ENCODE data around the gene FBXL5.
"Not testable (repeated sequence)": the region's sequence is repeated elsewhere in the genome, so short reads cannot be mapped to it uniquely, and the experiment has no call there.

Gene FBXL5

GRCh38 chr4:15638418-15638817, 16.7 kb downstream of the FBXL5 start:
- no peaks in the 10 kb centered on the region for H3K4me1 ChIP-seq (ENCODE audit: control insufficient read depth, insufficient read depth, low read length)
- no peak overlapping the region for H3K4me3 ChIP-seq (ENCODE audit: low read length)
- H3K27me3 ChIP-seq (ENCODE audit: control insufficient read depth, insufficient read depth, low read length): no peaks in the 10 kb centered on the region
- H3K9ac ChIP-seq (ENCODE audit: low read depth, low read length): no peak overlapping the region
- H3K4me2 ChIP-seq (ENCODE audit: low read length): no peak overlapping the region
- H3K9me3 ChIP-seq (replicated peaks; ENCODE audit: low read length): no peaks in the 10 kb centered on the region
- H3K36me3 ChIP-seq (ENCODE audit: insufficient read depth, low read length): peaks cover 37% of the 10 kb centered on the region

DNA sequence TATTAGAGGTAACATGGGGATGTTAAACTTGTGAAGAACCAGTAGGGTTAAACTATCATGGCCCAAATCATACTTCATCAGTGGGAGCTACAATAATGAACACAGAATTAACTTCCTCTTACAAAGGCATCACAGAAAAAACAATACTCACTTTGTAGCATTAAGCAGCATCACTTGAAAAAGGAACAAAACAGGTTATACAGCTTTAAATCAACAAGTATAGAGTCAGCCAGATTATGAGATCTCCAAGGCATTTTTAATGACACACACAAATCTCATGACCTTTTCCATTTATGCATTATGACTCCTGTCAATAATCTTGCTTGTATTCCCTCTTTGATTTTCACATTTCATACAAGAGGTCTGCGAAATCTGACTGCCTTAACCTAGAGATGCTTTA, 18.3 kb downstream of the FBXL5 start:
- no peaks in the 10 kb centered on the region for H3K4me1 ChIP-seq (ENCODE audit: control insufficient read depth, insufficient read depth, low read length)
- H3K4me2 ChIP-seq (ENCODE audit: low read length): no peak overlapping the region
- no peaks in the 10 kb centered on the region for H3K9me3 ChIP-seq (replicated peaks; ENCODE audit: low read length)
- H3K9ac ChIP-seq (ENCODE audit: low read depth, low read length): no peak overlapping the region
- H3K4me3 ChIP-seq (ENCODE audit: low read length): no peak overlapping the region
- peaks cover 38% of the 10 kb centered on the region for H3K36me3 ChIP-seq (ENCODE audit: insufficient read depth, low read length)
- no peaks in the 10 kb centered on the region for H3K27me3 ChIP-seq (ENCODE audit: control insufficient read depth, insufficient read depth, low read length)

DNA sequence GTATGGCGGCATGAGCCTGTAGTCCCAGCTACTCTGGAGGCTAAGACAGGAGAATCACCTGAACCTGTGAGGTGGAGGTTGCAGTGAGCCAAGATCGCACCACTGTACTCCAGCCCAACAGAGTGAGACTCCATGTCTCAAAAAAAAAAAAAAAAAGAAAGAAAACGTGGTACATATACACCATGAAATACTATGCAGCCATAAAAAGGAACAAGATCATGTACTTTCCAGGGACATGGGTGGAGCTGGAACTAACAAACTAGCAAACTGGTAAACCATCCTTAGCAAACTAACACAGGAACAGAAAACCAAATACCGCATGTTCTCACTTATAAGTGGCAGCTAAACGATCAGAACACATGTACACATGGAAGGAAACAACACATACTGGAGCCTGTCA, 37.8 kb downstream of the FBXL5 start:
- H3K4me3 ChIP-seq (ENCODE audit: low read length); H3K4me1 ChIP-seq (ENCODE audit: control insufficient read depth, insufficient read depth, low read length); H3K27me3 ChIP-seq (ENCODE audit: control insufficient read depth, insufficient read depth, low read length); H3K9ac ChIP-seq (ENCODE audit: low read depth, low read length); H3K36me3 ChIP-seq (ENCODE audit: insufficient read depth, low read length); H3K9me3 ChIP-seq (replicated peaks; ENCODE audit: low read length); H3K4me2 ChIP-seq (ENCODE audit: low read length): not testable (repeated sequence)

DNA sequence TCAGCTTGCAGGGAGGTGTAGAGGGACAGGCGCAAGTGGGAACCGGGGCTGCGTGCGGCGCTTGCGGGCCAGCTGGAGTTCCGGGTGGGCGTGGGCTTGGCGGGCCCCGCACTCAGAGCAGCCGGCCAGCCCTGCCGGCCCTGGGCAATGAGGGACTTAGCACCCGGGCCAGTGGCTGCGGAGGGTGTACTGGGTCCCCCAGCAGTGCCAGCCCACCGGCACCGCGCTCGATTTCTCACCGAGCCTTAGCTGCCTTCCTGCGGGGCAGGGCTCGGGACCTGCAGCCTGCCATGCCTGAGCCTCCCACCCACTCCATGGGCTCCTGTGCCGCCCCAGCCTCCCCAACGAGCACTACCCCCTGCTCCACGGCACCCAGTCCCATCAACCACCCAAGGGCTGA, 40.3 kb downstream of the FBXL5 start:
- H3K4me2 ChIP-seq (ENCODE audit: low read length): not testable (repeated sequence)
- H3K36me3 ChIP-seq (ENCODE audit: insufficient read depth, low read length): peaks cover 12% of the 10 kb centered on the region

DNA sequence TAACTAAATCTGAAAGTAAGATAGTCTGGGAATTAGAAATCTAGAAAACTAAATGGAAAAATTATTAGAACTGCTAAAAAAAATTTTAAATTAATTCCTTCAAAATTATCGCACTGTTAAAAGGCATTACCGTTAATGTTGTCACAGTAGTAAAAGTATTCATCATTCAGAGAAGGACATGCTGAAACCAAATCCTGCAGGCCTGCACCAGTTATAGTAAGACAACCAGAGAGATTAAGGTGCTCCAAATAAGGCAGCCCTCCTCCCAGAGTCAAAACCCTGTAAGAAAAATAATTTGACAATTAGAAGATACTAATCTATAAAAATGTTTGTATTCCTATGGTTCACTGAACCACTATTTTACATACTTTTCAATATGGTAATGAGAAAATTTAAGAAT, 43.0 kb downstream of the FBXL5 start:
- Histone ChIP-seq H3K27me3 (ENCODE audit: control insufficient read depth, insufficient read depth, low read length) (no peaks in the 10 kb centered on the region), H3K9ac (ENCODE audit: low read depth, low read length) (no peak overlapping the region), H3K4me2 (ENCODE audit: low read length) (no peak overlapping the region), H3K4me1 (ENCODE audit: control insufficient read depth, insufficient read depth, low read length) (no peaks in the 10 kb centered on the region), H3K36me3 (ENCODE audit: insufficient read depth, low read length) (peaks cover 14% of the 10 kb centered on the region), H3K4me3 (ENCODE audit: low read length) (no peak overlapping the region), H3K9me3 (replicated peaks; ENCODE audit: low read length) (no peaks in the 10 kb centered on the region)

More for the DNA sequence above, 40.3 kb downstream of the FBXL5 start:
- not testable (repeated sequence) for H3K27me3 ChIP-seq (ENCODE audit: control insufficient read depth, insufficient read depth, low read length); H3K9ac ChIP-seq (ENCODE audit: low read depth, low read length); H3K4me3 ChIP-seq (ENCODE audit: low read length); H3K4me1 ChIP-seq (ENCODE audit: control insufficient read depth, insufficient read depth, low read length); H3K9me3 ChIP-seq (replicated peaks; ENCODE audit: low read length)

- no peaks in the 10 kb centered on the region for H3K27me3 ChIP-seq (ENCODE audit: control insufficient read depth, insufficient read depth, low read length)
- H3K4me3 ChIP-seq (ENCODE audit: low read length): no peak overlapping the region
- H3K36me3 ChIP-seq (ENCODE audit: insufficient read depth, low read length): peaks cover 14% of the 10 kb centered on the region
- H3K4me2 ChIP-seq (ENCODE audit: low read length): no peak overlapping the region
- H3K4me1 ChIP-seq (ENCODE audit: control insufficient read depth, insufficient read depth, low read length): no peaks in the 10 kb centered on the region
- no peak overlapping the region for H3K9ac ChIP-seq (ENCODE audit: low read depth, low read length)
- no peaks in the 10 kb centered on the region for H3K9me3 ChIP-seq (replicated peaks; ENCODE audit: low read length)
Observed at GRCh38 chr4:15610855-15611254, 44.3 kb downstream of the FBXL5 start.

DNA sequence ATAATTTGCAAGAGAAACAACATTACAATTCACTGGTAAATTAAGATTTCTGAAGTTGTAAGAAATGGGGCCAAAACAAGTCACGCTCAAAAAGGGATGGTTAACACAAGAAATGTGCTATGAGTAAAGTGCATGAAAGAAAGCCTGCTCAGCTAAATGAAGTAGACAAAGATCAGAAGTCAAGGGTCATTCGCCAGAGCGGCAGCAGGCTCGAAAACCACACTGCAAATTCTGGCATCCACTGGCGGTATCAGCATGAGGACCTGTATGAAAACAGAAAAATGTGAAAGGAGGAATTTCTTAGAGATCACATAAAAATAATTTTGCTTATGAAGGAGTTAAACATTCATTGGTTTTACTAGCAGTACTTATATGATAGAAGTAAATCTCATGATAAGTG, 49.6 kb downstream of the FBXL5 start:
- Histone ChIP-seq H3K4me1 (ENCODE audit: control insufficient read depth, insufficient read depth, low read length) (no peaks in the 10 kb centered on the region), H3K9ac (ENCODE audit: low read depth, low read length) (no peak overlapping the region), H3K27me3 (ENCODE audit: control insufficient read depth, insufficient read depth, low read length) (no peaks in the 10 kb centered on the region), H3K4me2 (ENCODE audit: low read length) (no peak overlapping the region), H3K4me3 (ENCODE audit: low read length) (no peak overlapping the region), H3K9me3 (replicated peaks; ENCODE audit: low read length) (no peaks in the 10 kb centered on the region), H3K36me3 (ENCODE audit: insufficient read depth, low read length) (peaks cover 44% of the 10 kb centered on the region)

DNA sequence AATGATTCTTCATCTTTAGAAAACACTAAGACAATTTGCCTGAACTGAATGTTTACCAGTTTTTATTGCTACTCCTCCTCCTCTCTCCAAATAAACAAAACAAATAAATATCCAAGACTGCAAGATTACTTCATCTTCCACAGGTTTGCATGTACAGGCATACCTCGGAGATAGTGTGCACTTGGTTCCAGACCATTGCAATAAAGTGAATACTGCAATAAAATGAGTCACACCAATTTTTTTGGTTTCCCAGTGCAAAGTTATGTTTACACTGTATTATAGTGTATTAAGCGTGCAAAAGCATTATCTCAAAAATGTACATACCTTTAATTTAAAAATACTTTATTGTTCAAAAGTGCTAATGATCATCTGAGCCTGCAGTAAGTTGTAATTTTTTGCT, 53.3 kb downstream of the FBXL5 start:
- Histone ChIP-seq H3K36me3 (ENCODE audit: insufficient read depth, low read length) (peaks cover 66% of the 10 kb centered on the region), H3K27me3 (ENCODE audit: control insufficient read depth, insufficient read depth, low read length) (no peaks in the 10 kb centered on the region), H3K4me2 (ENCODE audit: low read length) (no peak overlapping the region), H3K9me3 (replicated peaks; ENCODE audit: low read length) (no peaks in the 10 kb centered on the region), H3K9ac (ENCODE audit: low read depth, low read length) (no peak overlapping the region), H3K4me3 (ENCODE audit: low read length) (no peak overlapping the region), H3K4me1 (ENCODE audit: control insufficient read depth, insufficient read depth, low read length) (no peaks in the 10 kb centered on the region)

- no peak overlapping the region for H3K4me2 ChIP-seq (ENCODE audit: low read length)
- no peaks in the 10 kb centered on the region for H3K27me3 ChIP-seq (ENCODE audit: control insufficient read depth, insufficient read depth, low read length)
- no peaks in the 10 kb centered on the region for H3K9me3 ChIP-seq (replicated peaks; ENCODE audit: low read length)
- H3K4me1 ChIP-seq (ENCODE audit: control insufficient read depth, insufficient read depth, low read length): no peaks in the 10 kb centered on the region
- peaks cover 69% of the 10 kb centered on the region for H3K36me3 ChIP-seq (ENCODE audit: insufficient read depth, low read length)
- no peak overlapping the region for H3K9ac ChIP-seq (ENCODE audit: low read depth, low read length)
- no peak overlapping the region for H3K4me3 ChIP-seq (ENCODE audit: low read length)
Observed at GRCh38 chr4:15600176-15600575, 55.0 kb downstream of the FBXL5 start.

GRCh38 chr4:15598644-15599043, 56.5 kb downstream of the FBXL5 start:
- Histone ChIP-seq H3K4me3 (ENCODE audit: low read length) (no peak overlapping the region), H3K4me1 (ENCODE audit: control insufficient read depth, insufficient read depth, low read length) (no peaks in the 10 kb centered on the region), H3K36me3 (ENCODE audit: insufficient read depth, low read length) (peaks cover 61% of the 10 kb centered on the region)

DNA sequence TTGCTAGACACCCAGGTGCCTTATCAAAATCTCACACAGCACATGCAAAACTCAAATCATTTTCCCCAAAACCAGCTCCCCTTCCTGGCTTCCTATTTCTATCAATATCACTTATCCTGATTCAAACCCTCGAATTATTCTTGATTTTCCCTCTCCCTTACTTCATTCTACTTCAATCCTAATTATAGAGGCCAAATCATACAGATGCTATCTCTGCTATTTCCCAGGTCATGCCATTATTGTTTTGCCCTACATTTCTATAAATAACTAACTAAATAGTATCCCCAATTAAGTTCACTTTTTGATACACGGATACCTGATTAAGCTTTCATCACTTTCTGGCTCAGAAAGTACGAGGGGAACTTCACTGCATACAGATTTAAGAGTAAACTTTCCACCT, 62.4 kb downstream of the FBXL5 start:
- H3K4me1 ChIP-seq (ENCODE audit: control insufficient read depth, insufficient read depth, low read length): no peaks in the 10 kb centered on the region
- no peak overlapping the region for H3K9ac ChIP-seq (ENCODE audit: low read depth, low read length)
- no peak overlapping the region for H3K4me3 ChIP-seq (ENCODE audit: low read length)
- peaks cover 19% of the 10 kb centered on the region for H3K36me3 ChIP-seq (ENCODE audit: insufficient read depth, low read length)
- H3K4me2 ChIP-seq (ENCODE audit: low read length): no peak overlapping the region
- no peaks in the 10 kb centered on the region for H3K9me3 ChIP-seq (replicated peaks; ENCODE audit: low read length)
- H3K27me3 ChIP-seq (ENCODE audit: control insufficient read depth, insufficient read depth, low read length): no peaks in the 10 kb centered on the region

More at GRCh38 chr4:15598644-15599043, 56.5 kb downstream of the FBXL5 start:
- Histone ChIP-seq H3K27me3 (ENCODE audit: control insufficient read depth, insufficient read depth, low read length) (no peaks in the 10 kb centered on the region), H3K9ac (ENCODE audit: low read depth, low read length) (no peak overlapping the region), H3K4me2 (ENCODE audit: low read length) (no peak overlapping the region), H3K9me3 (replicated peaks; ENCODE audit: low read length) (no peaks in the 10 kb centered on the region)

GRCh38 chr4:15587649-15588048, 67.5 kb downstream of the FBXL5 start:
- H3K9ac ChIP-seq (ENCODE audit: low read depth, low read length): no peak overlapping the region
- no peaks in the 10 kb centered on the region for H3K9me3 ChIP-seq (replicated peaks; ENCODE audit: low read length)
- no peak overlapping the region for H3K4me2 ChIP-seq (ENCODE audit: low read length)
- H3K27me3 ChIP-seq (ENCODE audit: control insufficient read depth, insufficient read depth, low read length): no peaks in the 10 kb centered on the region
- no peaks in the 10 kb centered on the region for H3K36me3 ChIP-seq (ENCODE audit: insufficient read depth, low read length)
- H3K4me3 ChIP-seq (ENCODE audit: low read length): no peak overlapping the region
- H3K4me1 ChIP-seq (ENCODE audit: control insufficient read depth, insufficient read depth, low read length): no peaks in the 10 kb centered on the region
